Mammary microvascular endothelial cell (primary cell): ENCODE data around the gene OR4A15. TPM values are rescaled to one million over a fixed set of nuclear protein-coding genes. Genes with fewer than 3 reads are reported as not detected.

Experiments used
- total RNA-seq: library from RNA; depleted of rRNA; stranded (reverse); fragments of >200 nt; gene quantifications from 2 replicates; pipeline ENCODE4 v1.2.3, GENCODE V29; 2015

OR4A15 gene
- total RNA-seq: not detected in 2 replicates

GRCh38 chr11:55367674-55368073 is at the start of gene OR4A15:
OR4A15 (plus strand) TSS chr11:55367974; CDS start chr11:55367974, 0 bp downstream.

GRCh38 chr11:55342901-55343300 is 24.9 kb upstream of the OR4A15 start, which contains the start of gene OR4A16:
OR4A16 (plus strand) TSS chr11:55343201; CDS start chr11:55343201, 0 bp downstream.

Other genes with a start within 250 kb of the OR4A15 start
- gene TRIM48, start 105.8 kb upstream of the OR4A15 start, total RNA-seq: not detected in 2 replicates
- not detected in 2 replicates for gene OR4A16, start 24.8 kb upstream of the OR4A15 start, total RNA-seq
- not detected in 2 replicates for gene OR4C15, start 186.5 kb downstream of the OR4A15 start, total RNA-seq
- not detected in 2 replicates for gene OR4C16, start 204.2 kb downstream of the OR4A15 start, total RNA-seq
- not detected in 2 replicates for gene OR4C11, start 239.7 kb downstream of the OR4A15 start, total RNA-seq